ENCODE results near the gene SAMD14.

GRCh38 chr17:50149091-50149416, 19.1 kb upstream of the SAMD14 start:
- no peak for TF ChIP-seq CTCF (conservative IDR thresholded peaks at IDR 0.05 in 1 of 2, IDR thresholded peaks at IDR 0.05 in 1 of 2; ENCODE audit: extremely low read depth in 1 of 2, insufficient read depth in 1 of 2, low read depth in 1 of 2, low read length in 2 of 2)
- TF ChIP-seq EZH2 (IDR thresholded peaks at IDR 0.05; ENCODE audit: borderline replicate concordance, low read length): no peak

Data from mammary epithelial cell (primary cell).